ENCODE measurements around the gene OST4.
"Not testable (repeated sequence)": the region's sequence is repeated elsewhere in the genome, so short reads cannot be mapped to it uniquely, and the experiment has no call there.

OST4 gene

GRCh38 chr2:27071277-27071989 lies at the start of gene OST4:
Gene OST4 (minus strand): TSS chr2:27071654.
- DNase-seq = peak; percentile 91

GRCh38 chr2:27119330-27119670 lies 47.8 kb upstream of the OST4 start:
- not testable (repeated sequence) for DNase-seq

- no peak for DNase-seq
Measured at GRCh38 chr2:27118525-27119329, 47.3 kb upstream of the OST4 start, which contains the start of gene CGREF1. Gene CGREF1 (minus strand): TSS chr2:27119128. CDS start chr2:27104366, 14,762 bp downstream.

- no peak for DNase-seq
Measured at GRCh38 chr2:27117995-27118524, 46.6 kb upstream of the OST4 start.

GRCh38 chr2:27115519-27115918 lies 44.1 kb upstream of the OST4 start:
- DNase-seq = no peak

- DNase-seq = not testable (repeated sequence)
Measured at GRCh38 chr2:27111392-27112078, 40.1 kb upstream of the OST4 start.

- not testable (repeated sequence) for DNase-seq
Measured at GRCh38 chr2:27110603-27111352, 39.3 kb upstream of the OST4 start.

- no peak for DNase-seq
Measured at GRCh38 chr2:27109083-27109482, 37.6 kb upstream of the OST4 start.

GRCh38 chr2:27108221-27108620 lies 36.8 kb upstream of the OST4 start:
- DNase-seq = no peak

GRCh38 chr2:27105981-27106380 lies 34.5 kb upstream of the OST4 start:
- DNase-seq = no peak

GRCh38 chr2:27102329-27102728 lies 30.9 kb upstream of the OST4 start:
- no peak for DNase-seq

- no peak for DNase-seq
Measured at GRCh38 chr2:27100036-27100435, 28.6 kb upstream of the OST4 start.

GRCh38 chr2:27099334-27099955 lies 28.0 kb upstream of the OST4 start:
- DNase-seq = no peak

GRCh38 chr2:27097341-27097740 lies 25.9 kb upstream of the OST4 start:
- DNase-seq = no peak

- peak in 1 of 2 donors; percentile 15 for DNase-seq
Measured at GRCh38 chr2:27096748-27097297, 25.4 kb upstream of the OST4 start.

GRCh38 chr2:27095745-27096651 lies 24.5 kb upstream of the OST4 start:
- peak; percentile 53 to 58 for DNase-seq

GRCh38 chr2:27095427-27095744 lies 23.9 kb upstream of the OST4 start:
- DNase-seq = no peak

GRCh38 chr2:27094353-27094984 lies 23.0 kb upstream of the OST4 start:
- DNase-seq = no peak

GRCh38 chr2:27093430-27094352 lies 22.2 kb upstream of the OST4 start:
- no peak for DNase-seq
